GM21390 (cell line): ENCODE measurements around the gene ZFYVE28.
"Not testable (repeated sequence)": the region's sequence is repeated elsewhere in the genome, so short reads cannot be mapped to it uniquely, and the experiment has no call there.

Experiments used
- ATAC-seq: cut with Tn5 transposase; IDR thresholded peaks from one replicate; pipeline ENCODE4 v1.9.1; 2021; ENCODE audit not compliant: unreplicated experiment

Gene ZFYVE28

GRCh38 chr4:2275546-2276251, 142.7 kb downstream of the ZFYVE28 start:
- ATAC-seq: no peak

- not testable (repeated sequence) for ATAC-seq
These were observed 143.4 kb downstream of the ZFYVE28 start for GRCh38 chr4:2275044-2275397.

- no peak for ATAC-seq
These were observed 144.0 kb downstream of the ZFYVE28 start for GRCh38 chr4:2274320-2275043.

- no peak for ATAC-seq
These were observed 144.7 kb downstream of the ZFYVE28 start for GRCh38 chr4:2273657-2274319.

- ATAC-seq: no peak
These were observed 145.2 kb downstream of the ZFYVE28 start for GRCh38 chr4:2273221-2273620.

- no peak for ATAC-seq
These were observed 145.7 kb downstream of the ZFYVE28 start for GRCh38 chr4:2272828-2273120.

- no peak for ATAC-seq
These were observed 146.2 kb downstream of the ZFYVE28 start for GRCh38 chr4:2272026-2272827.

- ATAC-seq: no peak
These were observed 147.0 kb downstream of the ZFYVE28 start for GRCh38 chr4:2271279-2272025.

GRCh38 chr4:2270341-2271165, 147.9 kb downstream of the ZFYVE28 start:
- ATAC-seq: no peak

- no peak for ATAC-seq
These were observed 148.8 kb downstream of the ZFYVE28 start for GRCh38 chr4:2269618-2270163.

- ATAC-seq: no peak
These were observed 149.3 kb downstream of the ZFYVE28 start for GRCh38 chr4:2269206-2269531.

GRCh38 chr4:2268357-2269205, 149.9 kb downstream of the ZFYVE28 start:
- no peak for ATAC-seq

- no peak for ATAC-seq
These were observed 150.6 kb downstream of the ZFYVE28 start for GRCh38 chr4:2267841-2268240.

- ATAC-seq: no peak
These were observed 151.1 kb downstream of the ZFYVE28 start for GRCh38 chr4:2267320-2267811.

- no peak for ATAC-seq
These were observed 151.6 kb downstream of the ZFYVE28 start for GRCh38 chr4:2266821-2267220.

- ATAC-seq: no peak
These were observed 152.3 kb downstream of the ZFYVE28 start for GRCh38 chr4:2266181-2266580.

GRCh38 chr4:2265113-2266110, 153.0 kb downstream of the ZFYVE28 start:
- ATAC-seq: no peak
